ENCODE measurements around the gene CREB3L1.

Gene CREB3L1

DNA sequence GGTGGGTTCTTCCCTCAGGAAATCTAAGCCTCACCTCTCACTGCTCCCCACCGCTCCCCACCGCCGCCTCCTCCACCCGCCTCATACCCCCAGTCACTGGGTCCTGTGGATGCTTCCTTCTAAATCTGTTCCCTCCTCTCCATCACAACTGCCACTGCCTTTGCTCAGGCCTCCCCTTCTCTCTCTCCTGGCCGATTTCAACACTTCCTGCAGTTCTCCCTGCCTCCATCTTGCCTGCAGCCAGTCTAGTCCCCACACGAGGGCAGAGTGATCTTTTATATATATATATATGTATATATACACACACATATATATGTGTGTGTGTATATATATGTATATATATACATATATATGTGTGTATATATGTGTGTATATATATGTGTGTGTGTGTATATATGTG is 27.8 kb downstream of the CREB3L1 start:
- TF ChIP-seq CTCF (IDR thresholded peaks at IDR 0.05) = no peak

- no peak for TF ChIP-seq CTCF (IDR thresholded peaks at IDR 0.05)
Measured at GRCh38 chr11:46306296-46306853, 28.9 kb downstream of the CREB3L1 start.

GRCh38 chr11:46307369-46307768 is 29.9 kb downstream of the CREB3L1 start:
- no peak for TF ChIP-seq CTCF (IDR thresholded peaks at IDR 0.05)

- no peak for TF ChIP-seq CTCF (IDR thresholded peaks at IDR 0.05)
Measured at GRCh38 chr11:46307785-46308341, 30.4 kb downstream of the CREB3L1 start.

- TF ChIP-seq CTCF (IDR thresholded peaks at IDR 0.05) = peak; percentile 92
Measured at GRCh38 chr11:46308631-46309419, 31.4 kb downstream of the CREB3L1 start.

- no peak for TF ChIP-seq CTCF (IDR thresholded peaks at IDR 0.05)
Measured at GRCh38 chr11:46309814-46310259, 32.4 kb downstream of the CREB3L1 start.

DNA sequence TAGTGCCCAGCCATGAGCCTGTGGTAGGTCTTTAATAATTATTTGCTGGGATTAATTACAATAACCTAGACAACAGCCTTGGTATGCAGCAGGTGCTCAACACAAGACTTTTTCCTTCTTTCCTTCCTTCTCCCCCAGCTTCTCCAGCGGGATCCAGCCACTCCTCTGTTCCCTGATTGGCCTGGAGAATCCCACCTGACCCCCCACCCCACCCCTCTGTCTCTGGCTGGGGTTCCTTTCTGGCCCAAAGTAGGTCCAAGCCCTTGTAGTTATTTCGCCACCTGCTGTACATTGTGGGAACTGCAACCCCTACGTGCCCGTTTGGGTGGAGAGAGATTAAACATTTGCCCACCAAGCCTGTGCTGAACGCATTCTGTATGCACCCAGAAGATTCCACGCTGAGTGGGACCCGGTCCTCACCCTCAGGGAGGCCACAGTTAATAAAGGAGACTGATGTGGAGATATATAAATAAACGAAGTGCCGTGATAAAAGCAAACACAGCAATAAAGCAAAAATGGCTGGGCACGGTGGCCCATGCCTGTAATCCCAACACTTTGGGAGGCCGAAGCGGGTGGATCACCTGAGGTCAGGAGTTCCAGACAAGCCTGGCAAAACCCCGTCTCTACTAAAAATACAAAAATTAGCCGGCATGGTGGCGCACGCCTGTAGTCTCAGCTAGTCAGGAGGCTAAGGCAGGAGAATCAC is 37.7 kb downstream of the CREB3L1 start:
- TF ChIP-seq CTCF (IDR thresholded peaks at IDR 0.05) = peak; percentile 95
